NT2/D1 (cell line): Measurements from ENCODE around the gene CPNE5.

Experiments
- DNase-seq: peaks from one replicate; pipeline ENCODE4 v3.0.0-alpha.2; 2011; ENCODE audit warnings: low read depth, low spot score
- H3K27me3 ChIP-seq: 2 replicates; pipeline ENCODE4 v1.6.0; 2011; ENCODE audit warnings: mild to moderate bottlenecking; ENCODE audit not compliant: insufficient read length, insufficient read depth
- H3K36me3 ChIP-seq: 2 replicates; pipeline ENCODE4 v1.6.1; 2011; ENCODE audit warnings: mild to moderate bottlenecking, low read length, mixed read lengths; ENCODE audit not compliant: insufficient read depth, insufficient read length
- H3K4me1 ChIP-seq: 2 replicates; pipeline ENCODE4 v1.5.1; 2011; ENCODE audit not compliant: insufficient read depth, insufficient read length
- H3K4me3 ChIP-seq: 2 replicates; pipeline ENCODE4 v1.5.1; 2011; ENCODE audit warnings: low read depth; ENCODE audit not compliant: insufficient read length
- H3K9ac ChIP-seq: 2 replicates; pipeline ENCODE4 v1.6.0; 2011; ENCODE audit warnings: low read depth; ENCODE audit not compliant: insufficient read length
- H3K9me3 ChIP-seq: 2 replicates; pipeline ENCODE4 v1.5.1; 2011; ENCODE audit warnings: mild to moderate bottlenecking, low read length; ENCODE audit not compliant: insufficient read depth
- SUZ12 ChIP-seq: IDR thresholded peaks from 2 replicates; pipeline ENCODE4 v1.6.1; 2011; ENCODE audit not compliant: insufficient read length, insufficient read depth; ENCODE audit errors: extremely low read depth
- YY1 ChIP-seq: IDR thresholded peaks from 2 replicates; pipeline ENCODE4 v1.6.1; 2011; ENCODE audit not compliant: insufficient read length, insufficient read depth
- ZNF274 ChIP-seq: IDR thresholded peaks from 2 replicates; pipeline ENCODE4 v1.6.1; 2011; ENCODE audit warnings: mild to moderate bottlenecking, low read depth, low read length

CPNE5 gene

GRCh38 chr6:36847991-36848390 lies 8.7 kb upstream of the CPNE5 start:
- DNase-seq = no peak
- peaks cover 7% of the 10 kb centered on the region for H3K4me1 ChIP-seq
- H3K27me3 ChIP-seq = no peaks in the 10 kb centered on the region
- H3K4me3 ChIP-seq = no peak overlapping the region
- peak overlapping the region; percentile 25 for H3K9ac ChIP-seq
- TF ChIP-seq YY1 (no peak), SUZ12 (no peak), ZNF274 (no peak)
- H3K36me3 ChIP-seq = peaks cover 8% of the 10 kb centered on the region
- no peaks in the 10 kb centered on the region for H3K9me3 ChIP-seq

- H3K36me3 ChIP-seq = peaks cover 2% of the 10 kb centered on the region
These were observed 7.9 kb upstream of the CPNE5 start for GRCh38 chr6:36847152-36847551.

GRCh38 chr6:36845233-36845632 lies 6.0 kb upstream of the CPNE5 start:
- Histone ChIP-seq H3K4me3 (no peak overlapping the region), H3K9me3 (no peaks in the 10 kb centered on the region), H3K27me3 (peaks cover 11% of the 10 kb centered on the region), H3K4me1 (peaks cover 10% of the 10 kb centered on the region), H3K9ac (no peak overlapping the region), H3K36me3 (no peaks in the 10 kb centered on the region)
- no peak for DNase-seq
- TF ChIP-seq SUZ12 = no peak

More at GRCh38 chr6:36847152-36847551, 7.9 kb upstream of the CPNE5 start:
- TF ChIP-seq YY1 (no peak), SUZ12 (no peak), ZNF274 (no peak)
- H3K4me3 ChIP-seq = no peak overlapping the region
- H3K9me3 ChIP-seq = no peaks in the 10 kb centered on the region
- H3K4me1 ChIP-seq = peaks cover 7% of the 10 kb centered on the region
- no peak overlapping the region for H3K9ac ChIP-seq
- no peaks in the 10 kb centered on the region for H3K27me3 ChIP-seq
- no peak for DNase-seq

- Histone ChIP-seq H3K9ac (no peak overlapping the region), H3K36me3 (no peaks in the 10 kb centered on the region), H3K4me3 (no peak overlapping the region), H3K4me1 (peaks cover 10% of the 10 kb centered on the region), H3K9me3 (no peaks in the 10 kb centered on the region), H3K27me3 (peaks cover 14% of the 10 kb centered on the region)
- DNase-seq = no peak
- TF ChIP-seq YY1 = no peak
- no peak for TF ChIP-seq ZNF274
- TF ChIP-seq SUZ12 = no peak
These were observed 5.3 kb upstream of the CPNE5 start for GRCh38 chr6:36844232-36845170.

- Histone ChIP-seq H3K9ac (no peak overlapping the region), H3K27me3 (peaks cover 27% of the 10 kb centered on the region), H3K4me3 (no peak overlapping the region), H3K4me1 (peaks cover 8% of the 10 kb centered on the region), H3K9me3 (no peaks in the 10 kb centered on the region), H3K36me3 (no peaks in the 10 kb centered on the region)
- TF ChIP-seq YY1 (no peak), ZNF274 (no peak), SUZ12 (no peak)
- no peak for DNase-seq
These were observed 3.9 kb upstream of the CPNE5 start for GRCh38 chr6:36843170-36843569.

- no peak for DNase-seq
- Histone ChIP-seq H3K4me1 (peaks cover 6% of the 10 kb centered on the region), H3K36me3 (no peaks in the 10 kb centered on the region), H3K9me3 (no peaks in the 10 kb centered on the region), H3K4me3 (no peak overlapping the region), H3K9ac (no peak overlapping the region), H3K27me3 (peaks cover 41% of the 10 kb centered on the region)
- no peak for TF ChIP-seq ZNF274
- TF ChIP-seq YY1 = no peak
- no peak for TF ChIP-seq SUZ12
These were observed 2.5 kb upstream of the CPNE5 start for GRCh38 chr6:36841756-36842155.
